B cell (primary cell): ENCODE results near the gene EEF2KMT. TPM values are rescaled to one million over a fixed set of nuclear protein-coding genes. Genes with fewer than 3 reads are reported as not detected.

Experiments
- ATAC-seq: fragments of 200-7000 bp; cut with Tn5 transposase; one replicate; pipeline ENCODE4 v1.10.0; 2021; ENCODE audit warnings: low read depth, mild to moderate bottlenecking, moderate number of reproducible peaks, moderate library complexity
- CTCF ChIA-PET: fragments of 350-600 bp; sonication (Branson Sonifier 250); formaldehyde crosslinking; loops from one replicate; lab custom pipeline; 2021; ENCODE audit warnings: antibody characterized with exemption, inconsistent platforms; lab: Charles Lee
- POLR2A ChIA-PET: fragments of 350-600 bp; sonication (Branson Sonifier 250); formaldehyde crosslinking; loops from one replicate; lab custom pipeline; 2021; ENCODE audit warnings: antibody characterized with exemption; lab: Charles Lee
- DNase-seq: peaks from one replicate; pipeline ENCODE4 v3.0.0; 2013
- H2AFZ ChIP-seq: 2 replicates; pipeline ENCODE4 v1.6.1; 2012; ENCODE audit warnings: mild to moderate bottlenecking, low read depth, low read length; ENCODE audit not compliant: insufficient read depth, poor library complexity, severe bottlenecking
- H3K27ac ChIP-seq, 2 donors: 1 replicate in 1 of 2; 2 replicates in 1 of 2; pipeline ENCODE4 v1.5.1; 2012 to 2013; ENCODE audit warnings: low read length in 2 of 2, mild to moderate bottlenecking in 2 of 2, moderate library complexity in 1 of 2
- H3K27me3 ChIP-seq, 4 experiments: fragments of 200-600 bp in 1 of 4; sonication (generic) in 1 of 4; replicated peaks in 1 of 4; 1 replicate in 2 of 4; 2 replicates in 2 of 4; pipeline versions ENCODE4 v1.6.1 to v1.7.0; 2013 to 2016; ENCODE audit warnings: low read length in 3 of 4, mild to moderate bottlenecking in 2 of 4, mixed read lengths in 1 of 4, moderate library complexity in 1 of 4; ENCODE audit not compliant: insufficient read depth in 4 of 4, control insufficient read depth in 3 of 4; ENCODE audit errors: control extremely low read depth in 1 of 4
- H3K36me3 ChIP-seq, 2 experiments: replicated peaks in 1 of 2; 1 replicate in 1 of 2; 2 replicates in 1 of 2; pipeline versions ENCODE4 v1.6.1 to v1.7.1; 2013; ENCODE audit warnings: low read length in 1 of 2; ENCODE audit not compliant: insufficient read depth in 2 of 2, control insufficient read depth in 1 of 2; ENCODE audit errors: control extremely low read depth in 1 of 2, extremely low read depth in 1 of 2
- H3K4me1 ChIP-seq, 2 donors: fragments of 200-600 bp in 1 of 2; sonication (generic) in 1 of 2; 1 replicate in 1 of 2; 2 replicates in 1 of 2; pipeline versions ENCODE4 v1.5.1 to v1.6.1; 2013 to 2017; ENCODE audit warnings: low read length in 2 of 2; ENCODE audit not compliant: control insufficient read depth in 2 of 2, insufficient read depth in 2 of 2
- H3K4me2 ChIP-seq: replicated peaks from 2 replicates; pipeline ENCODE3; 2012; ENCODE audit warnings: mild to moderate bottlenecking, low read depth, low read length; ENCODE audit not compliant: poor library complexity, severe bottlenecking
- H3K4me3 ChIP-seq, 5 experiments: fragments of 200-600 bp in 1 of 5; sonication (generic) in 1 of 5; 1 replicate in 3 of 5; 2 replicates in 2 of 5; pipeline versions ENCODE4 v1.5.1 to v1.7.0; 2011 to 2016; ENCODE audit warnings: low read length in 4 of 5, mild to moderate bottlenecking in 4 of 5, low read depth in 2 of 5, control low read depth in 1 of 5, moderate library complexity in 1 of 5; ENCODE audit not compliant: insufficient read depth in 1 of 5; ENCODE audit errors: control extremely low read depth in 1 of 5, extremely low read depth in 1 of 5
- H3K79me2 ChIP-seq: fragments of 200-600 bp; sonication (generic); one replicate; pipeline ENCODE4 v1.6.0; 2016; ENCODE audit warnings: low read length; ENCODE audit not compliant: control insufficient read depth, insufficient read depth
- H3K9ac ChIP-seq: fragments of 200-600 bp; sonication (generic); 2 replicates; pipeline ENCODE4 v1.6.1; 2017; ENCODE audit warnings: mild to moderate bottlenecking, low read length, moderate library complexity
- H3K9me3 ChIP-seq, 3 donors: one replicate each; pipeline versions ENCODE4 v1.6.1 to v1.7.1; 2013; ENCODE audit warnings: low read length in 2 of 3; ENCODE audit not compliant: control insufficient read depth in 2 of 3, insufficient read depth in 1 of 3; ENCODE audit errors: control extremely low read depth in 1 of 3
- H4K20me1 ChIP-seq: 2 replicates; pipeline ENCODE4 v1.6.0; 2012; ENCODE audit warnings: mild to moderate bottlenecking, low read length; ENCODE audit not compliant: insufficient read depth, control insufficient read depth, poor library complexity, severe bottlenecking
- H3K27ac Mint-ChIP-seq: one replicate; pipeline ENCODE4 v1.8.0; 2021; ENCODE audit warnings: mixed read lengths
- H3K27me3 Mint-ChIP-seq: one replicate; pipeline ENCODE4 v1.8.0; 2021; ENCODE audit warnings: mixed read lengths
- H3K4me1 Mint-ChIP-seq: one replicate; pipeline ENCODE4 v1.8.0; 2021; ENCODE audit warnings: mixed read lengths
- H3K4me3 Mint-ChIP-seq: one replicate; pipeline ENCODE4 v1.8.0; 2021; ENCODE audit warnings: mixed read lengths
- H3K9me3 Mint-ChIP-seq: one replicate; pipeline ENCODE4 v1.8.0; 2022; ENCODE audit warnings: mixed read lengths; ENCODE audit not compliant: insufficient read depth
- CTCF ChIP-seq: fragments of 200-600 bp; IDR thresholded peaks from one replicate; pipeline ENCODE4 v1.8.0; 2022; ENCODE audit warnings: antibody characterized with exemption, mild to moderate bottlenecking
- EZH2 ChIP-seq: IDR thresholded peaks from 2 replicates; pipeline ENCODE4 v1.6.1; 2012; ENCODE audit warnings: borderline replicate concordance, low read depth, mild to moderate bottlenecking, moderate library complexity, low read length; ENCODE audit not compliant: insufficient read depth, poor library complexity, severe bottlenecking
- WGBS: methylation state at CpG from one replicate; pipeline ENCODE4 v1.1.5; 2013; ENCODE audit warnings: missing lambda C conversion rate; ENCODE audit not compliant: insufficient coverage; 5-methylcytosine and 5-hydroxymethylcytosine counted together
- intact Hi-C: fragments of 100-400 bp; cut with micrococcal nuclease; formaldehyde crosslinking; loops from one replicate; pipeline ENCODE4 v1.10.0; 2022
- polyA plus RNA-seq: library from polyadenylated mRNA; depleted of rRNA; stranded (reverse); fragments of >200 nt; gene quantifications from 2 replicates; pipeline ENCODE4 v1.2.3, GENCODE V29; 2012
- total RNA-seq, 2 donors: library from RNA; stranded (reverse); fragments of 120-200 nt in 1 of 2; gene quantifications; 1 replicate in 1 of 2; 2 replicates in 1 of 2; pipeline versions ENCODE4 v1.2.3 to v1.2.4, GENCODE V29; 2013 to 2022

EEF2KMT gene
- total and polyA plus RNA-seq, 2 donors (not counting 1 experiment from before 2014, with no cell fraction given) = 7.8 to 8.0 TPM

GRCh38 chr16:5073279-5073629, 24.3 kb downstream of the EEF2KMT start:
- H3K9me3 Mint-ChIP-seq = no peaks in the 10 kb centered on the region
- DNase-seq (no peak), ATAC-seq (no peak)
- ChIA-PET POLR2A (no interaction called here), CTCF (interaction anchor here (1.3 kb wide), 1 partner anchor 25 kb away, joined by 3 read pairs; no protein-coding TSS in a partner anchor)
- peaks cover 27% of the 10 kb centered on the region for H3K4me1 Mint-ChIP-seq
- H2AFZ ChIP-seq = no peak overlapping the region
- intact Hi-C loops = loop anchor here (5.0 kb wide), 1 partner anchor 271 kb away; the partner anchor contains the start of gene ROGDI
- peaks cover 5% of the 10 kb centered on the region for H4K20me1 ChIP-seq
- peaks cover 15% of the 10 kb centered on the region for H3K79me2 ChIP-seq
- H3K27ac ChIP-seq = no peak overlapping the region
- H3K4me3 ChIP-seq = no peak overlapping the region
- peak overlapping the region; percentile 98 for H3K4me3 Mint-ChIP-seq
- no peaks in the 10 kb centered on the region for H3K27me3 Mint-ChIP-seq
- H3K4me1 ChIP-seq = peaks cover 14 to 18% of the 10 kb centered on the region in 2 donors
- H3K4me2 ChIP-seq = no peak overlapping the region
- peaks cover 0 to 26% of the 10 kb centered on the region in 2 experiments for H3K36me3 ChIP-seq
- WGBS = no CpG with 5 or more reads among the region's 2 CpGs
- no peaks in the 10 kb centered on the region for H3K9me3 ChIP-seq
- H3K9ac ChIP-seq = no peak overlapping the region
- peak overlapping the region; percentile 60 for H3K27ac Mint-ChIP-seq
- no peak for TF ChIP-seq CTCF
- no peaks in the 10 kb centered on the region for H3K27me3 ChIP-seq

GRCh38 chr16:5072334-5073278, 25.0 kb downstream of the EEF2KMT start:
- 73% methylated on average over 9 of the region's 12 CpGs for WGBS
- H3K4me2 ChIP-seq = peak overlapping the region; percentile 73
- H3K79me2 ChIP-seq = peaks cover 15% of the 10 kb centered on the region
- TF ChIP-seq CTCF (no peak), EZH2 (no peak)
- peak overlapping the region; percentile 97 for H2AFZ ChIP-seq
- DNase-seq (no peak), ATAC-seq (no peak)
- H3K36me3 ChIP-seq = peaks cover 0 to 26% of the 10 kb centered on the region in 2 experiments
- Mint-ChIP-seq H3K27me3 (no peaks in the 10 kb centered on the region), H3K27ac (peak overlapping the region; percentile 99), H3K4me1 (peaks cover 27% of the 10 kb centered on the region), H3K9me3 (no peaks in the 10 kb centered on the region), H3K4me3 (peak overlapping the region; percentile 98)
- no peaks in the 10 kb centered on the region for H3K27me3 ChIP-seq
- H3K9me3 ChIP-seq = no peaks in the 10 kb centered on the region
- peaks cover 14 to 18% of the 10 kb centered on the region in 2 donors for H3K4me1 ChIP-seq
- ChIA-PET POLR2A (interaction anchor here (0.7 to 1.4 kb wide), 2 partner anchors 25 to 39 kb away, joined by 3 to 6 read pairs; partner anchors contain the start of genes EEF2KMT and NAGPA), CTCF (interaction anchor here (0.6 to 1.4 kb wide), 7 partner anchors 12 to 26 kb away, joined by 3 to 6 read pairs (median 3); no protein-coding TSS in a partner anchor)
- H3K4me3 ChIP-seq = peak overlapping the region; percentile 50 to 87 (median 74)
- H3K27ac ChIP-seq = peak overlapping the region; percentile 81 to 90
- peak overlapping the region; percentile 84 for H3K9ac ChIP-seq
- peaks cover 5% of the 10 kb centered on the region for H4K20me1 ChIP-seq
- intact Hi-C loops = loop anchor here (5.0 kb wide), 1 partner anchor 270 kb away; the partner anchor contains the start of gene ROGDI
